Measurements from ENCODE around the gene TNFRSF1A. TPM values are rescaled to one million over a fixed set of nuclear protein-coding genes. Genes with fewer than 3 reads are reported as not detected.

Gene TNFRSF1A
- total RNA-seq, 1 experiment from 2014 or later, result 95.1 TPM

- ATAC-seq (no peak), DNase-seq (no peak)
- ChIA-PET POLR2A (ENCODE audit: unreplicated experiment) (no interaction called here), CTCF (no interaction called here)
- H3K27me3 ChIP-seq (ENCODE audit: low read length), result no peaks in the 10 kb centered on the region
- H3K4me1 ChIP-seq (ENCODE audit: insufficient read depth, low read length), result peaks cover 27% of the 10 kb centered on the region
- H3K4me3 ChIP-seq (ENCODE audit: low read length), result no peak overlapping the region
- no peak overlapping the region for H3K4me2 ChIP-seq (ENCODE audit: low read length)
- H2AFZ ChIP-seq (ENCODE audit: low read length), result no peak overlapping the region
- H3K9ac ChIP-seq (ENCODE audit: low read length), result no peak overlapping the region
- no peaks in the 10 kb centered on the region for H3K79me2 ChIP-seq (ENCODE audit: low read length)
- intact Hi-C loops (cut with micrococcal nuclease), result no loop called here
- H3K36me3 ChIP-seq (ENCODE audit: low read depth, low read length), result no peaks in the 10 kb centered on the region
- no peaks in the 10 kb centered on the region for H3K9me2 ChIP-seq (replicated peaks; ENCODE audit: low read length)
- no peaks in the 10 kb centered on the region for H3F3A ChIP-seq (ENCODE audit: low read length, unreplicated experiment)
- H4K20me1 ChIP-seq (ENCODE audit: low read length), result no peaks in the 10 kb centered on the region
- no peaks in the 10 kb centered on the region for H3K9me3 ChIP-seq (ENCODE audit: low read length)
- TF ChIP-seq CTCF (conservative IDR thresholded peaks at IDR 0.05; ENCODE audit: low read depth, low read length) (no peak), EZH2phosphoT487 (IDR thresholded peaks at IDR 0.05; ENCODE audit: borderline replicate concordance, low read length) (no peak), EZH2 (IDR thresholded peaks at IDR 0.05; ENCODE audit: low read length, unreplicated experiment) (no peak)
- H3K27ac ChIP-seq (ENCODE audit: low read length), result no peak overlapping the region
- BruUV-seq (replicated peaks), result no TSS peak
These were observed 25.9 kb downstream of the TNFRSF1A start for GRCh38 chr12:6315704-6316597.

GRCh38 chr12:6315184-6315583, 26.7 kb downstream of the TNFRSF1A start:
- BruUV-seq (replicated peaks), result no TSS peak
- TF ChIP-seq EZH2 (IDR thresholded peaks at IDR 0.05; ENCODE audit: low read length, unreplicated experiment) (no peak), EZH2phosphoT487 (IDR thresholded peaks at IDR 0.05; ENCODE audit: borderline replicate concordance, low read length) (no peak), CTCF (conservative IDR thresholded peaks at IDR 0.05; ENCODE audit: low read depth, low read length) (no peak)
- Histone ChIP-seq H3K4me1 (ENCODE audit: insufficient read depth, low read length) (peaks cover 28% of the 10 kb centered on the region), H3K79me2 (ENCODE audit: low read length) (no peaks in the 10 kb centered on the region), H3K27me3 (ENCODE audit: low read length) (no peaks in the 10 kb centered on the region), H3K9me2 (replicated peaks; ENCODE audit: low read length) (no peaks in the 10 kb centered on the region), H3K4me2 (ENCODE audit: low read length) (no peak overlapping the region), H3K9ac (ENCODE audit: low read length) (no peak overlapping the region), H3K27ac (ENCODE audit: low read length) (no peak overlapping the region), H3K9me3 (ENCODE audit: low read length) (no peaks in the 10 kb centered on the region), H3K36me3 (ENCODE audit: low read depth, low read length) (no peaks in the 10 kb centered on the region), H3K4me3 (ENCODE audit: low read length) (no peak overlapping the region), H2AFZ (ENCODE audit: low read length) (no peak overlapping the region), H3F3A (ENCODE audit: low read length, unreplicated experiment) (no peaks in the 10 kb centered on the region), H4K20me1 (ENCODE audit: low read length) (no peaks in the 10 kb centered on the region)
- ChIA-PET CTCF (no interaction called here), POLR2A (ENCODE audit: unreplicated experiment) (no interaction called here)
- ATAC-seq (no peak), DNase-seq (no peak)
- intact Hi-C loops (cut with micrococcal nuclease), result no loop called here

- H3K4me2 ChIP-seq (ENCODE audit: low read length), result no peak overlapping the region
- POLR2A ChIA-PET (ENCODE audit: unreplicated experiment), result no interaction called here
- intact Hi-C loops (cut with micrococcal nuclease), result no loop called here
- TF ChIP-seq CTCF (conservative IDR thresholded peaks at IDR 0.05; ENCODE audit: low read depth, low read length), result no peak
- TF ChIP-seq EZH2phosphoT487 (IDR thresholded peaks at IDR 0.05; ENCODE audit: borderline replicate concordance, low read length), result no peak
- TF ChIP-seq EZH2 (IDR thresholded peaks at IDR 0.05; ENCODE audit: low read length, unreplicated experiment), result no peak
- H3K9me2 ChIP-seq (replicated peaks; ENCODE audit: low read length), result no peaks in the 10 kb centered on the region
- H4K20me1 ChIP-seq (ENCODE audit: low read length), result no peaks in the 10 kb centered on the region
- H3K36me3 ChIP-seq (ENCODE audit: low read depth, low read length), result no peaks in the 10 kb centered on the region
- ATAC-seq, result no peak
- H3K27ac ChIP-seq (ENCODE audit: low read length), result no peak overlapping the region
- H3K9ac ChIP-seq (ENCODE audit: low read length), result no peak overlapping the region
- BruUV-seq (replicated peaks), result no TSS peak
- no peak for DNase-seq
- H3K4me3 ChIP-seq (ENCODE audit: low read length), result no peak overlapping the region
- H3F3A ChIP-seq (ENCODE audit: low read length, unreplicated experiment), result no peaks in the 10 kb centered on the region
- no peaks in the 10 kb centered on the region for H3K79me2 ChIP-seq (ENCODE audit: low read length)
- peaks cover 28% of the 10 kb centered on the region for H3K4me1 ChIP-seq (ENCODE audit: insufficient read depth, low read length)
- H2AFZ ChIP-seq (ENCODE audit: low read length), result no peak overlapping the region
- CTCF ChIA-PET, result no interaction called here
- no peaks in the 10 kb centered on the region for H3K9me3 ChIP-seq (ENCODE audit: low read length)
- H3K27me3 ChIP-seq (ENCODE audit: low read length), result no peaks in the 10 kb centered on the region
These were observed 27.1 kb downstream of the TNFRSF1A start for GRCh38 chr12:6314776-6315175.
